DOHH2 (cell line): ENCODE measurements around the gene CSE1L.

Experiments
- H3F3A ChIP-seq: fragments of 200-600 bp; sonication (generic), shearing (Covaris generic); 2 replicates; pipeline ENCODE4 v1.6.0; 2016; ENCODE audit warnings: antibody characterized with exemption, mild to moderate bottlenecking; ENCODE audit not compliant: control insufficient read depth, insufficient read depth
- H3K27ac ChIP-seq: fragments of 200-600 bp; sonication (generic); 2 replicates; pipeline ENCODE4 v1.5.1; 2014; ENCODE audit warnings: low read depth, mild to moderate bottlenecking, low read length, moderate library complexity
- H3K27me3 ChIP-seq: fragments of 200-600 bp; sonication (generic); 2 replicates; pipeline ENCODE4 v1.6.1; 2014; ENCODE audit warnings: mild to moderate bottlenecking, low read length, mixed read lengths; ENCODE audit not compliant: control insufficient read depth
- H3K36me3 ChIP-seq: fragments of 200-600 bp; sonication (generic); 2 replicates; pipeline ENCODE4 v1.6.1; 2014; ENCODE audit warnings: mild to moderate bottlenecking, low read length, moderate library complexity, mixed read lengths; ENCODE audit not compliant: control insufficient read depth
- H3K4me1 ChIP-seq: fragments of 200-600 bp; sonication (generic); 2 replicates; pipeline ENCODE4 v1.6.1; 2014; ENCODE audit warnings: mild to moderate bottlenecking, low read length, mixed read lengths; ENCODE audit not compliant: control insufficient read depth
- H3K4me2 ChIP-seq: fragments of 200-600 bp; sonication (generic); 2 replicates; pipeline ENCODE4 v1.6.0; 2014; ENCODE audit warnings: mild to moderate bottlenecking, low read length, moderate library complexity
- H3K4me3 ChIP-seq: fragments of 200-600 bp; sonication (generic); 2 replicates; pipeline ENCODE4 v1.5.1; 2014; ENCODE audit warnings: mild to moderate bottlenecking, low read length, mixed read lengths
- H3K79me2 ChIP-seq: fragments of 200-600 bp; sonication (generic); 2 replicates; pipeline ENCODE4 v1.6.1; 2014; ENCODE audit warnings: mild to moderate bottlenecking, low read length, mixed read lengths; ENCODE audit not compliant: control insufficient read depth
- H3K9me2 ChIP-seq: fragments of 200-600 bp; sonication (generic); replicated peaks from 2 replicates; pipeline ENCODE4 v1.6.1; 2014; ENCODE audit warnings: mild to moderate bottlenecking, low read length, mixed read lengths; ENCODE audit not compliant: control insufficient read depth
- H3K9me3 ChIP-seq: fragments of 200-600 bp; sonication (generic); 2 replicates; pipeline ENCODE4 v1.6.1; 2014; ENCODE audit warnings: antibody characterized with exemption, low read length, mixed read lengths; ENCODE audit not compliant: control insufficient read depth, insufficient read depth
- H4K20me1 ChIP-seq: fragments of 200-600 bp; sonication (generic); 2 replicates; pipeline ENCODE4 v1.6.0; 2014; ENCODE audit warnings: low read depth, mild to moderate bottlenecking, antibody characterized with exemption, low read length, moderate library complexity; ENCODE audit not compliant: control insufficient read depth, insufficient read depth
- CTCF ChIP-seq: fragments of 200-600 bp; sonication (generic); IDR thresholded peaks from one replicate; pipeline ENCODE4 v1.5.1; 2014; ENCODE audit warnings: antibody characterized with exemption, mild to moderate bottlenecking, low read depth, low read length; ENCODE audit not compliant: poor library complexity, severe bottlenecking
- EZH2phosphoT487 ChIP-seq: fragments of 200-600 bp; sonication (generic); IDR thresholded peaks from 2 replicates; pipeline ENCODE4 v1.6.1; 2017; ENCODE audit warnings: borderline replicate concordance, mild to moderate bottlenecking, antibody characterized with exemption, low read length, moderate library complexity, mixed read lengths

Gene CSE1L

GRCh38 chr20:49028684-49029083 is 17.4 kb upstream of the CSE1L start:
- H3K27me3 ChIP-seq, result no peaks in the 10 kb centered on the region
- peaks cover 52% of the 10 kb centered on the region for H3K36me3 ChIP-seq
- H3K4me1 ChIP-seq, result no peaks in the 10 kb centered on the region

GRCh38 chr20:49029203-49029602 is 16.9 kb upstream of the CSE1L start:
- no peaks in the 10 kb centered on the region; the same call in 1 of the 2 replicates for H3F3A ChIP-seq
- no peaks in the 10 kb centered on the region for H3K9me2 ChIP-seq
- H3K4me1 ChIP-seq, result no peaks in the 10 kb centered on the region
- H3K79me2 ChIP-seq, result no peaks in the 10 kb centered on the region
- TF ChIP-seq CTCF (no peak), EZH2phosphoT487 (no peak)
- no peaks in the 10 kb centered on the region for H3K27me3 ChIP-seq
- no peak overlapping the region for H3K27ac ChIP-seq
- no peak overlapping the region for H3K4me3 ChIP-seq
- H3K4me2 ChIP-seq, result no peak overlapping the region
- H3K9me3 ChIP-seq, result no peaks in the 10 kb centered on the region
- no peaks in the 10 kb centered on the region for H4K20me1 ChIP-seq
- H3K36me3 ChIP-seq, result peaks cover 53% of the 10 kb centered on the region

More at GRCh38 chr20:49028684-49029083, 17.4 kb upstream of the CSE1L start:
- Histone ChIP-seq H4K20me1 (no peaks in the 10 kb centered on the region), H3K27ac (no peak overlapping the region), H3K4me3 (no peak overlapping the region), H3K79me2 (no peaks in the 10 kb centered on the region), H3K4me2 (no peak overlapping the region), H3F3A (no peaks in the 10 kb centered on the region; the same call in 1 of the 2 replicates), H3K9me3 (no peaks in the 10 kb centered on the region), H3K9me2 (no peaks in the 10 kb centered on the region)
- peak; percentile 44 for TF ChIP-seq CTCF
- no peak for TF ChIP-seq EZH2phosphoT487

- H3K4me3 ChIP-seq, result no peak overlapping the region
- no peaks in the 10 kb centered on the region for H3K79me2 ChIP-seq
- no peaks in the 10 kb centered on the region for H4K20me1 ChIP-seq
- H3K9me3 ChIP-seq, result no peaks in the 10 kb centered on the region
- no peaks in the 10 kb centered on the region for H3K9me2 ChIP-seq
- H3K27ac ChIP-seq, result no peak overlapping the region
- H3F3A ChIP-seq, result peaks cover 5% of the 10 kb centered on the region; the same call in 1 of the 2 replicates
- H3K27me3 ChIP-seq, result no peaks in the 10 kb centered on the region
- no peak overlapping the region for H3K4me2 ChIP-seq
- no peaks in the 10 kb centered on the region for H3K4me1 ChIP-seq
- TF ChIP-seq EZH2phosphoT487 (no peak), CTCF (no peak)
- peaks cover 55% of the 10 kb centered on the region for H3K36me3 ChIP-seq
These were observed 15.0 kb upstream of the CSE1L start for GRCh38 chr20:49030954-49031619.
